CD4-positive, alpha-beta memory T cell (primary cell): ENCODE results near the gene MYBL2. TPM values are rescaled to one million over a fixed set of nuclear protein-coding genes. Genes with fewer than 3 reads are reported as not detected.

ENCODE experiments used
- CTCF ChIA-PET: fragments of 350-600 bp; sonication (Branson Sonifier 250); formaldehyde crosslinking; loops from one replicate; lab custom pipeline; 2021; ENCODE audit warnings: inconsistent platforms; ENCODE audit not compliant: partially characterized antibody; lab: Charles Lee
- POLR2A ChIA-PET: fragments of 350-600 bp; sonication (Branson Sonifier 250); formaldehyde crosslinking; loops from one replicate; lab custom pipeline; 2021; ENCODE audit not compliant: partially characterized antibody; lab: Charles Lee
- DNase-seq, 5 donors: peaks; one replicate each; pipeline versions ENCODE4 v3.0.0 to v3.0.0-alpha.2; 2020 to 2022; ENCODE audit warnings: mixed read lengths in 1 of 5
- H3K27ac ChIP-seq: one replicate; pipeline ENCODE4 v1.7.0; 2013; ENCODE audit warnings: low read depth, low read length
- H3K27me3 ChIP-seq: 2 replicates; pipeline ENCODE4 v1.7.0; 2013; ENCODE audit warnings: mild to moderate bottlenecking, low read length, moderate library complexity; ENCODE audit not compliant: insufficient read depth
- H3K36me3 ChIP-seq: 2 replicates; pipeline ENCODE4 v1.7.0; 2013; ENCODE audit warnings: mild to moderate bottlenecking, low read length, moderate library complexity; ENCODE audit not compliant: insufficient read depth
- H3K4me1 ChIP-seq: 2 replicates; pipeline ENCODE4 v1.7.0; 2013; ENCODE audit warnings: mild to moderate bottlenecking, low read length, moderate library complexity; ENCODE audit not compliant: insufficient read depth
- H3K4me3 ChIP-seq, 2 donors: one replicate each; pipeline ENCODE4 v1.7.0; 2013; ENCODE audit warnings: low read length in 2 of 2, mild to moderate bottlenecking in 1 of 2
- H3K9me3 ChIP-seq, 2 donors: one replicate each; pipeline ENCODE4 v1.7.0; 2013; ENCODE audit warnings: low read length in 2 of 2, control low read depth in 1 of 2; ENCODE audit not compliant: control insufficient read depth in 1 of 2
- H3K27ac Mint-ChIP-seq, 7 donors: one replicate each; pipeline ENCODE4 v1.8.0; 2020 to 2021; ENCODE audit warnings: mixed read lengths in 7 of 7, mild to moderate bottlenecking in 6 of 7, inconsistent platforms in 3 of 7, moderate library complexity in 3 of 7
- H3K27me3 Mint-ChIP-seq, 2 donors: one replicate each; pipeline ENCODE4 v1.8.0; 2020 to 2021; ENCODE audit warnings: mixed read lengths in 2 of 2
- H3K36me3 Mint-ChIP-seq, 2 donors: one replicate each; pipeline ENCODE4 v1.8.0; 2020 to 2021; ENCODE audit warnings: mixed read lengths in 2 of 2, inconsistent platforms in 1 of 2, mild to moderate bottlenecking in 1 of 2
- H3K4me1 Mint-ChIP-seq, 4 donors: one replicate each; pipeline ENCODE4 v1.8.0; 2020 to 2021; ENCODE audit warnings: mixed read lengths in 4 of 4, mild to moderate bottlenecking in 1 of 4
- H3K4me3 Mint-ChIP-seq, 8 donors: one replicate each; pipeline ENCODE4 v1.8.0; 2020 to 2021; ENCODE audit warnings: mixed read lengths in 8 of 8, mild to moderate bottlenecking in 7 of 8, moderate library complexity in 6 of 8, inconsistent platforms in 3 of 8
- H3K9me3 Mint-ChIP-seq, 8 donors: one replicate each; pipeline ENCODE4 v1.8.0; 2020 to 2021; ENCODE audit warnings: mixed read lengths in 8 of 8, mild to moderate bottlenecking in 5 of 8, inconsistent platforms in 3 of 8, moderate library complexity in 1 of 8
- intact Hi-C: fragments of 100-400 bp; cut with micrococcal nuclease; formaldehyde crosslinking; loops from one replicate; pipeline ENCODE4 v1.15.1; 2023
- polyA plus RNA-seq, 2 donors: library from polyadenylated mRNA; unstranded; fragments of 300-500 nt; fragmentation: Illumina TruSeq; gene quantifications; one replicate each; pipeline ENCODE4 v1.2.3, GENCODE V29; 2021
- total RNA-seq, 2 experiments: library from RNA; stranded (reverse); gene quantifications; one replicate each; pipeline ENCODE4 v1.2.3, GENCODE V29; 2021

MYBL2 gene
- total and polyA plus RNA-seq, 4 experiments from 2014 or later, result 0.11 to 0.22 TPM; not detected in 2

DNA sequence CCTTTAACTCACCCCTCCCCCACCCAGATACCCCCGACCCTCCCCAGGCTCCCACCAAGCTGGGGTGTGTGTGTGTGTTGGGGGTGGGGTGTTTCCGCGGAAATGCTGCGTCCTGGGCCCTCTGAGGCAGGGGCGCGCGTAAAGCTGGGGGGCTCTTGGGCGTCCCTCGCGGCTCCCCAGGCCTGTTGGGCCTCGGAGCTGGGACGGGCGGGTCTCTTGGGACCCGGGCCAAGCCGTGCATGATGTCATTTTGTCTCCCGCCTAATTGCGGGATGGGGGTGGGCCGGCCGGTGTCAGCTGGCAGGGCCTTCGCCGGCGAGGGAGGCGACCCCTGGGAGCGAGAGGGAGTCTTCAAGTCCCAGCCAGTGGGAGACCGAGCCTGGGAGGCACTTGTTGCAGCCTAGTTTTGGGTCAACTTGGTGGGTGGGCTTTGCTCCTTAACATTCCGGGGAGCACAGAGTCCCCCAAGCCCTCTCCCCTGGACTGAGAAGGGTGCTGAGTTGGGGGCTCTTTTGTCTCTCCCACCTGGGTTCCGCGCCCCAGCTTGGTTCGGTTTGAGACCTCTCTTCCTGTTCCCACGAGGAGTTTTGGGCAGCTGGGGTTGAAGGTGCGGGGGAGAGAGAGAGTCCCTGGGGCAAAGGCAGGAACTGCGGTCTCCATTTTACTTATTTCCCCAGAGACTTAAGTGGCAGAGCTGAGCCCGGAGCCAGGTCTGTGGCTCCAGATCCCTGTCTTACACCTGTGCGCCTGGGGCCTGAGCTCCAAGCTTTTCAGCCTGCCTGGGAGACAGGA, 623 bp downstream of the MYBL2 start:
- Histone ChIP-seq H3K27me3 (peaks cover 5% of the 10 kb centered on the region), H3K4me3 (no peak overlapping the region)
- CTCF ChIA-PET, result interaction anchor here (0.7 kb wide), 1 partner anchor 72 kb away, joined by 3 read pairs; no protein-coding TSS in a partner anchor

GRCh38 chr20:43669332-43669731, 2.4 kb downstream of the MYBL2 start:
- no peak overlapping the region for H3K27ac Mint-ChIP-seq
- H3K36me3 Mint-ChIP-seq, result peaks cover 0 to 3% of the 10 kb centered on the region in 2 donors
- DNase-seq, result no peak
- Histone ChIP-seq H3K27me3 (peaks cover 5% of the 10 kb centered on the region), H3K27ac (no peak overlapping the region), H3K9me3 (no peaks in the 10 kb centered on the region), H3K4me1 (peaks cover 7% of the 10 kb centered on the region), H3K4me3 (no peak overlapping the region), H3K36me3 (no peaks in the 10 kb centered on the region)
- ChIA-PET CTCF (no interaction called here), POLR2A (no interaction called here)
- peaks cover 10 to 21% of the 10 kb centered on the region in 2 donors for H3K27me3 Mint-ChIP-seq
- H3K4me3 Mint-ChIP-seq, result peak overlapping the region in 1 of 8 donors; percentile 25
- H3K9me3 Mint-ChIP-seq, result peaks cover 0 to 4% (median 3%) of the 10 kb centered on the region in 8 donors
- intact Hi-C loops, result no loop called here
- H3K4me1 Mint-ChIP-seq, result peaks cover 0 to 13% (median 3%) of the 10 kb centered on the region in 4 donors

More for the DNA sequence above, 623 bp downstream of the MYBL2 start:
- Mint-ChIP-seq H3K36me3 (no peaks in the 10 kb centered on the region), H3K4me3 (peak overlapping the region in 6 of 8 donors; percentile 20 to 58 (median 34)), H3K27me3 (peaks cover 10 to 19% of the 10 kb centered on the region in 2 donors), H3K4me1 (peaks cover 0 to 13% (median 3%) of the 10 kb centered on the region in 4 donors), H3K27ac (peak overlapping the region in 1 of 7 donors; percentile 12), H3K9me3 (no peaks in the 10 kb centered on the region)
- intact Hi-C loops, result no loop called here
- H3K36me3 ChIP-seq, result no peaks in the 10 kb centered on the region
- no peak overlapping the region for H3K27ac ChIP-seq
- peaks cover 7% of the 10 kb centered on the region for H3K4me1 ChIP-seq
- POLR2A ChIA-PET, result no interaction called here
- no peaks in the 10 kb centered on the region for H3K9me3 ChIP-seq
- DNase-seq, result no peak

DNA sequence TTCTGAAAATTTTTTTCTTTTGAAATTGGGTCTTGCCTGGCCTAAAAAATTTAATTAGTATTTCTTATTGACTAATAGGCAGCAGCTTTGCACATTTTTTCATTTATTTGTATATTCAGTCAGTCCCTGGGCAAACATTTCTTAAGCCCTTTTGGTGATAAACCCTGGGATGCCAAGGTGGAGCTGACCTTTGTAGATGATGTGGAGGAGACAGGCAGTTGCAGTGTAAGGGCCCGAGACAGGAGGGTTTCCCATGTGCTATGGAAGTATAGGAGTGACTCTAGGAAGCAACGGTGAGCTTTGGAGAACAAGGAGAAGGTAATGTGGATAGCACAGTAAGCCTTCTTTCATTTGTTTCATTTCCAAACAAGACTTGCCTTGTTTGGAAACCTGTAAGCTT, 3.5 kb downstream of the MYBL2 start:
- ChIA-PET CTCF (no interaction called here), POLR2A (no interaction called here)
- H3K36me3 Mint-ChIP-seq, result peaks cover 0 to 3% of the 10 kb centered on the region in 2 donors
- no peak overlapping the region for H3K27ac ChIP-seq
- peaks cover 0 to 13% (median 3%) of the 10 kb centered on the region in 4 donors for H3K4me1 Mint-ChIP-seq
- peaks cover 5% of the 10 kb centered on the region for H3K27me3 ChIP-seq
- H3K4me1 ChIP-seq, result peaks cover 7% of the 10 kb centered on the region
- intact Hi-C loops, result no loop called here
- no peak for DNase-seq
- no peaks in the 10 kb centered on the region for H3K36me3 ChIP-seq
- H3K9me3 ChIP-seq, result no peaks in the 10 kb centered on the region
- peaks cover 10 to 17% of the 10 kb centered on the region in 2 donors for H3K27me3 Mint-ChIP-seq
- H3K4me3 ChIP-seq, result no peak overlapping the region
- H3K9me3 Mint-ChIP-seq, result peaks cover 0 to 9% (median 3%) of the 10 kb centered on the region in 8 donors
- H3K27ac Mint-ChIP-seq, result no peak overlapping the region
- peak overlapping the region in 1 of 8 donors; percentile 30 for H3K4me3 Mint-ChIP-seq

GRCh38 chr20:43676368-43676767, 9.5 kb downstream of the MYBL2 start:
- Histone ChIP-seq H3K36me3 (no peaks in the 10 kb centered on the region), H3K27ac (no peak overlapping the region), H3K27me3 (no peaks in the 10 kb centered on the region), H3K4me3 (no peak overlapping the region), H3K9me3 (no peaks in the 10 kb centered on the region), H3K4me1 (no peaks in the 10 kb centered on the region)
- H3K4me3 Mint-ChIP-seq, result no peak overlapping the region
- no peak for DNase-seq
- intact Hi-C loops, result no loop called here
- H3K36me3 Mint-ChIP-seq, result peaks cover 0 to 5% of the 10 kb centered on the region in 2 donors
- ChIA-PET POLR2A (no interaction called here), CTCF (no interaction called here)
- no peak overlapping the region for H3K27ac Mint-ChIP-seq
- peaks cover 0 to 2% (median under 1%) of the 10 kb centered on the region in 4 donors for H3K4me1 Mint-ChIP-seq
- H3K9me3 Mint-ChIP-seq, result peaks cover 0 to 9% (median 3%) of the 10 kb centered on the region in 8 donors
- H3K27me3 Mint-ChIP-seq, result peaks cover 0 to 2% of the 10 kb centered on the region in 2 donors

DNA sequence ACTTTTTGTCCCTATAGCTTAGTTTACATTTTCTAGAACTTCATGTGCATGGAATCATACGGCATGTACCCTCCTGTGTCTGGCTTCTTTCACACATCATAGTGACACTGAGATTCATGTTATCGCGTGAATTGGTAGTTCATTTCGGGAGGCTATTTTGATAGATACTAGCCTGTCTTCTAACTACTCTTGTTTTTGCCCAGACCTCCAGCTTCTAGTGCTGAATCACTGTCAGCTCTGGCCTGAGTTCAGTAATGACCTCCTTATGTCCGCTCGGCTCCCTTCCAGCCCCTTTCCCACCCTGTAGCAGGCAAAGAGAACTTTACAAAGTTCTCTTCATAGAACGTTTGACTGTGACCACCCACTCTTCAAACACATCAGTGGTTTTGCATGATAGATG, 14.1 kb downstream of the MYBL2 start:
- no peaks in the 10 kb centered on the region for H3K36me3 ChIP-seq
- H3K4me1 ChIP-seq, result no peaks in the 10 kb centered on the region
- H3K4me3 ChIP-seq, result no peak overlapping the region
- CTCF ChIA-PET, result interaction anchor here (0.8 kb wide), 1 partner anchor 11 kb away, joined by 3 read pairs; no protein-coding TSS in a partner anchor
- Mint-ChIP-seq H3K36me3 (peaks cover 0 to 2% of the 10 kb centered on the region in 2 donors), H3K27me3 (no peaks in the 10 kb centered on the region), H3K4me1 (peaks cover 0 to 4% (median 1%) of the 10 kb centered on the region in 4 donors), H3K9me3 (peaks cover 0 to 4% (median 0%) of the 10 kb centered on the region in 8 donors), H3K27ac (peak overlapping the region in 1 of 7 donors; percentile 39), H3K4me3 (no peak overlapping the region)
- H3K27me3 ChIP-seq, result no peaks in the 10 kb centered on the region
- POLR2A ChIA-PET, result no interaction called here
- H3K9me3 ChIP-seq, result no peaks in the 10 kb centered on the region
- DNase-seq, result no peak
- intact Hi-C loops, result no loop called here
- no peak overlapping the region for H3K27ac ChIP-seq

DNA sequence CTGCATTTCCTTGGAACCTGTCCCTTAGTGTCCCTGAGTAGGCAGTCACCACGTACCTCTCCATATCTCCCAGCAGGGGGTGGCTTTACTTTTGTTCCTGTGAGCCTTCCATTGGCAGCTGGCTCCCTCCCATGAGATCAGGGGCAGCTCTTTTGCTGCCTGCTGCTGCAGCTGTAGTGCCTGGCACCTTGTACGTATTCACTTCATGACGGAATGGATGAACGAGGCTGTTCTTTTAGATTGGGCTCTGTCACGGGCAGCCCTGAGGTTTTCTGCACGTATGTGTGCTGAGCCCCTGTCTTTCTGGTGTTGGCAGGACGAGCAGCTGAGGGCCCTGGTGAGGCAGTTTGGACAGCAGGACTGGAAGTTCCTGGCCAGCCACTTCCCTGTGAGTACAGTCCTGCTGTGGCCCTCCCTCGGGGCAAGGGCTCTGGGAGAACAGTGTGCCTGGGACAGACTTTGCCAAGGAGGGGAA, 14.6 kb downstream of the MYBL2 start:
- Histone ChIP-seq H3K27ac (no peak overlapping the region), H3K4me3 (no peak overlapping the region), H3K27me3 (no peaks in the 10 kb centered on the region), H3K9me3 (no peaks in the 10 kb centered on the region), H3K4me1 (no peaks in the 10 kb centered on the region), H3K36me3 (no peaks in the 10 kb centered on the region)
- Mint-ChIP-seq H3K9me3 (peaks cover 0 to 3% (median 0%) of the 10 kb centered on the region in 8 donors), H3K4me1 (peaks cover 0 to 4% (median 1%) of the 10 kb centered on the region in 4 donors), H3K27ac (peak overlapping the region in 1 of 7 donors; percentile 46), H3K27me3 (no peaks in the 10 kb centered on the region), H3K4me3 (no peak overlapping the region), H3K36me3 (no peaks in the 10 kb centered on the region)
- CTCF ChIA-PET, result interaction anchor here (0.8 kb wide), 1 partner anchor 10 kb away, joined by 3 read pairs; no protein-coding TSS in a partner anchor
- DNase-seq, result no peak
- POLR2A ChIA-PET, result no interaction called here
- intact Hi-C loops, result no loop called here

GRCh38 chr20:43681991-43682410, 15.1 kb downstream of the MYBL2 start:
- H3K4me3 Mint-ChIP-seq, result no peak overlapping the region
- no peak overlapping the region for H3K27ac Mint-ChIP-seq
- Histone ChIP-seq H3K9me3 (no peaks in the 10 kb centered on the region), H3K4me1 (no peaks in the 10 kb centered on the region), H3K4me3 (no peak overlapping the region), H3K36me3 (no peaks in the 10 kb centered on the region), H3K27ac (no peak overlapping the region), H3K27me3 (no peaks in the 10 kb centered on the region)
- H3K4me1 Mint-ChIP-seq, result peaks cover 0 to 4% (median 1%) of the 10 kb centered on the region in 4 donors
- no peaks in the 10 kb centered on the region for H3K27me3 Mint-ChIP-seq
- ChIA-PET POLR2A (no interaction called here), CTCF (no interaction called here)
- H3K9me3 Mint-ChIP-seq, result peaks cover 0 to 3% (median 0%) of the 10 kb centered on the region in 8 donors
- H3K36me3 Mint-ChIP-seq, result no peaks in the 10 kb centered on the region
- no peak for DNase-seq
- intact Hi-C loops, result no loop called here
